Measurements from ENCODE around the gene IL17C. TPM values are rescaled to one million over a fixed set of nuclear protein-coding genes. Genes with fewer than 3 reads are reported as not detected.

Gene IL17C
- total and polyA plus RNA-seq, 10 of the 15 experiments (the other 5 are each of a cell fraction or from before 2014, with no cell fraction given), result not detected

- in situ Hi-C loops (cut with MboI) (no loop called here), intact Hi-C loops (cut with micrococcal nuclease; ENCODE audit: unreplicated experiment) (no loop called here)
- Histone ChIP-seq H3K36me3 (ENCODE audit: control insufficient read depth in 2 of 2, insufficient read depth in 2 of 2, low read length in 1 of 2) (peaks cover 11 to 17% of the 10 kb centered on the region in 2 experiments; a peak in 3 of 4 replicates), H3K27me3 (replicated peaks in 1 of 2; ENCODE audit: control insufficient read depth in 2 of 2, insufficient read depth in 2 of 2, low read length in 1 of 2) (no peaks in the 10 kb centered on the region), H3K4me1 (ENCODE audit: control insufficient read depth, insufficient read depth, low read length) (peaks cover 4% of the 10 kb centered on the region), H3K79me2 (ENCODE audit: control insufficient read depth, insufficient read depth, low read length) (peaks cover 15% of the 10 kb centered on the region), H3K9ac (ENCODE audit: control insufficient read depth, insufficient read depth, low read length) (no peak overlapping the region), H3K27ac (ENCODE audit: control insufficient read depth, insufficient read depth) (no peak overlapping the region), H3K4me2 (ENCODE audit: control insufficient read depth, insufficient read depth) (no peak overlapping the region), H3K4me3 (no peak overlapping the region), H3K9me3 (replicated peaks; ENCODE audit: control insufficient read depth, insufficient read depth, low read length) (no peaks in the 10 kb centered on the region), H4K20me1 (ENCODE audit: control insufficient read depth, insufficient read depth) (no peaks in the 10 kb centered on the region), H2AFZ (ENCODE audit: control insufficient read depth, low read depth, low read length) (no peak overlapping the region)
- POLR2A ChIA-PET, result no interaction called here
- DNase-seq (ENCODE audit: low read depth, low spot score) (no peak), ATAC-seq (peak; percentile 23; the same call in 2 of the 3 replicates), FAIRE-seq (no peak)
- 87% methylated on average over 6 of the region's 6 CpGs for WGBS (ENCODE audit: insufficient coverage, insufficient replicate concordance, low lambda C conversion rate, missing lambda C conversion rate)
- no TSS peak for BruUV-seq (replicated peaks)
- RAD21 ChIA-PET (ENCODE audit: unreplicated experiment), result interaction anchor here (0.6 kb wide), 1 partner anchor 33 kb away, joined by 3 read pairs; no protein-coding TSS in a partner anchor
- TF ChIP-seq ATF7 (IDR thresholded peaks at IDR 0.05; ENCODE audit: low read depth), result no peak
- CTCF ChIA-PET, result interaction anchor here (1.4 kb wide), 1 partner anchor 14 kb away, joined by 5 read pairs; no protein-coding TSS in a partner anchor
- SMC1A ChIA-PET (ENCODE audit: uncharacterized antibody, unreplicated experiment), result no interaction called here
Observed at GRCh38 chr16:88593910-88594309, 44.5 kb upstream of the IL17C start.

GRCh38 chr16:88595101-88595500 is 43.3 kb upstream of the IL17C start:
- TF ChIP-seq RAD21 (IDR thresholded peaks at IDR 0.05; ENCODE audit: insufficient read depth, low read depth, low read length) (no peak), ASH2L (IDR thresholded peaks at IDR 0.05; ENCODE audit: borderline replicate concordance, low read depth) (no peak), EZH2 (IDR thresholded peaks at IDR 0.05; ENCODE audit: borderline replicate concordance, control insufficient read depth, low read depth, low read length) (no peak), PAX5 (IDR thresholded peaks at IDR 0.05; ENCODE audit: borderline replicate concordance, low read depth, low read length) (no peak), NKRF (conservative IDR thresholded peaks at IDR 0.05) (no peak)
- ATAC-seq (no peak), FAIRE-seq (no peak), DNase-seq (ENCODE audit: low read depth, low spot score) (no peak)
- Histone ChIP-seq H3K9me3 (replicated peaks; ENCODE audit: control insufficient read depth, insufficient read depth, low read length) (no peaks in the 10 kb centered on the region), H3K4me1 (ENCODE audit: control insufficient read depth, insufficient read depth, low read length) (peaks cover 4% of the 10 kb centered on the region), H3K4me3 (no peak overlapping the region), H3K27me3 (replicated peaks in 1 of 2; ENCODE audit: control insufficient read depth in 2 of 2, insufficient read depth in 2 of 2, low read length in 1 of 2) (no peaks in the 10 kb centered on the region), H3K4me2 (ENCODE audit: control insufficient read depth, insufficient read depth) (no peak overlapping the region), H2AFZ (ENCODE audit: control insufficient read depth, low read depth, low read length) (no peak overlapping the region), H3K79me2 (ENCODE audit: control insufficient read depth, insufficient read depth, low read length) (peaks cover 15% of the 10 kb centered on the region), H4K20me1 (ENCODE audit: control insufficient read depth, insufficient read depth) (no peaks in the 10 kb centered on the region), H3K9ac (ENCODE audit: control insufficient read depth, insufficient read depth, low read length) (no peak overlapping the region), H3K27ac (ENCODE audit: control insufficient read depth, insufficient read depth) (no peak overlapping the region), H3K36me3 (ENCODE audit: control insufficient read depth in 2 of 2, insufficient read depth in 2 of 2, low read length in 1 of 2) (peaks cover 16 to 19% of the 10 kb centered on the region in 2 experiments)
- POLR2A ChIA-PET, result interaction anchor here (0.7 kb wide), 1 partner anchor 38 kb away, joined by 4 read pairs; no protein-coding TSS in a partner anchor
- SMC1A ChIA-PET (ENCODE audit: uncharacterized antibody, unreplicated experiment), result interaction anchor here (1.5 kb wide), 1 partner anchor 88 kb away, joined by 5 read pairs; no protein-coding TSS in a partner anchor
- intact Hi-C loops (cut with micrococcal nuclease; ENCODE audit: unreplicated experiment), result no loop called here
- BruUV-seq (replicated peaks), result no TSS peak
- CTCF ChIA-PET, result no interaction called here
- RAD21 ChIA-PET (ENCODE audit: unreplicated experiment), result no interaction called here
- in situ Hi-C loops (cut with MboI), result no loop called here
- WGBS (ENCODE audit: insufficient coverage, insufficient replicate concordance, low lambda C conversion rate, missing lambda C conversion rate), result 97% methylated on average over 6 of the region's 6 CpGs
